HG02981 (cell line): ENCODE measurements around the gene ZBP1.

Experiments
- ATAC-seq: cut with Tn5 transposase; IDR thresholded peaks from one replicate; pipeline ENCODE4 v1.9.1; 2021; ENCODE audit warnings: mild to moderate bottlenecking, moderate library complexity; ENCODE audit not compliant: unreplicated experiment

Gene ZBP1

DNA sequence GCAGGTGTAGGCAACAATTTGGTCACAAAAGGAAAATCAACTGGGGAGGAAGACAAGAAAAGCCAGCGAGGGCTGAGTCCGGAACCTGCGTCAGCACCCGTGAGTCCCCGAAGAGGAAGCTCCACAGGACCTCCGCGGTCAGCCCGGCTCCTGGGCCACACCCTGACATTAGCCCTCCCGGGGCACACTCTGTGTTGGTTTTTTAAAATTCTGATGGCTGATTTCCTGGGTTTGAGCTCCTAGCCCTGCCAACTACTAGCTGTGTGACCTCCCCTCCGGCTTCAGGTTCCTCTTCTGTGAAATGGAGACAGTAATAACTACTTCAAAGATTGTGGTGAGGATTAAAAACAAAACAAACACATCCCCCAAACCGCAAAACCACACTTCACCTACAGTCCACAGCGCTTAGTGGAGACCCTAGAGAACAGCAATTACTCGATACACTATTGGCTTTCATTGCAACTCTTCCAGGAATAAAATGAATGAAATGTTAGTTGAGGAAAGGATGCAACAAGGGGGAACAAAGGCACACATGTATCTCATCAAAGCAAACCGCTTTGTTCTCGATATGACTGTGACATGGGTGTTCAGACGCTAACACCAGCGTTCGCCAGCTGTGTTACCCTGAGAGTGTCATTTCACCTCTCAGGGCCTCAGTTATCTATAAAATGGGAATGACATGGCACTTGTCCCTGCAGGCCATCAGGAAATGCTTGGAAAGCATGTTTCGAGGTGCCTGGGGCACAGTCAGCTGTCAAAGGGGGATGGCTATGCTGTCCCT is 985 bp downstream of the ZBP1 start:
- peak; percentile 50 for ATAC-seq

DNA sequence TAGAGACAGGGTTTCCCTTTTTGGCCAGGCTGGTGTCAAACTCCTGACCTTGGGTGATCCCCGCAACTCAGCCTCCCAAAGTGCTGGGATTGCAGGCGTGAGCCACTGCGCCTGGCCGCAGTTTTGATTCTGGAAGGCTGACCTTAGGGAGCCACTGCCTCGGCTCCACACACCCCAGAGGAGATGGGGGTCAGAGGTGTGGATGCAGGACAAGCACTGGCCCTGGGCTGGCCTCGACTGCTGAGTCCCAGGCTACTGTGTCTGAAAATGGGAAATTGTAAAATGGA is 1.5 kb downstream of the ZBP1 start:
- ATAC-seq = no peak

DNA sequence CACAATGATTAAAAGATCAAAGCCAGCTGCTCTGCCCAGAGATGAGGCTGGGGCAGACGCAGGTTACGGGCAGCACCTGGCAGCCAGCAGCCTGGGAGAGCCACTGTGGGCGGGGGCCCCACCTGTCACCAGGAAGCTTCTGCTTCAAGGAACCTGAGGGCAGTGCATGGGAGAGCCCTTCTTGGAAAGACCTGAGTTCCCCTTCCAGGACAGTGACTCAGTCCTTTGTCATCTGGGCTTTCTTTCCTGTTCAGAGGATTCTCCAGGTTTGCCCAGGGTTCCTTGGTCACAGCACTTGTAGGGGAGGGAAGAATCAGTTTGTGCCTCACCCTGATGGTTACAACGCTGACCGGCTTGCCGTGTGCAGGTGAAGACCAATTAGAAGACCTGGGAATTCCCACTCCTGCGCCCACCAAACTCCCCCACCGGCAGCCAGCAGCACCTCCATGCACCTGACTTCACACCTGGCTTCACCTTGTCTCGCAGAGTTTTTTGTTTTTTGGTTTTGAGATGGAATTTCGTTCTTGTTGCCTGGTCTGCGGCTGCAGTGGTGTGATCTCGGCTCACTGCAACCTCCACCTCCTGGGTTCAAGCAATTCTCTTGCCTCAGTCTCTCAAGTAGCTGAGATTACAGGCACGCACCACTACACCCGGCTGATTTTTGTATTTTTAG is 2.0 kb downstream of the ZBP1 start:
- no peak for ATAC-seq

DNA sequence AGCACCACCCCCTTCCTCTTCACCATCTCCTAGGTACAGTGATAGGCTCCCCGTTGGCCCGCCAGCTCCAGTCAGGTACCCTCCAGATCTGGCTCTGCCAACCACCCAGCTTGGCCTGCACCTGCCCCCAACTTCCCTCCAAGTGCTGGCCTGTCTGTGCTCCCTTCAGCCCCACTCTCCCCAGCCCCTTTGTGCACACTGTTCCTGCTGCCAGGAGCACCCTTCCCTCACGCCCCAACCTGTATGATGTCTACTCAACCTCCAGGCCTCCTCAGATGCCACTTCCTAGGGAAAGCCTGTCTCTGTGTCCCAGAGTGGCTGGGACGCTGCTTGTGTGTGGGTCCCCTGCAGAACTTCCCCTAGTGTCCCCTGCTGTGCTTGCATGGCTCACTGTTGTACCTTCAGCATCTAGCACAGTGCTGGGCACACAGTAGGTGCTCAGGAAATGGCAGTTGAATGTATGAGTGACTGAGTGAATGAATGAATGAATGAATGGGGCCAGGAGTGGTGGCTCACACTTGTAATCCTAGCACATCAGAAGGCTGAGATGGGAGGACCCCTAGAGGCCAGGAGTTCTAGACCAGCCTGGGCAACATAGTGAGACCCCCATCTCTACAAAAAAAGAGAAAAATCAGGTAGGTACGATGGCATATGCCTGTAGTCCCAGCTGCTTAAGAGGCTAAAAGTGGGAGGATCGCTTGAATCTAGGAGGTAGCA is 3.0 kb downstream of the ZBP1 start:
- ATAC-seq = no peak

DNA sequence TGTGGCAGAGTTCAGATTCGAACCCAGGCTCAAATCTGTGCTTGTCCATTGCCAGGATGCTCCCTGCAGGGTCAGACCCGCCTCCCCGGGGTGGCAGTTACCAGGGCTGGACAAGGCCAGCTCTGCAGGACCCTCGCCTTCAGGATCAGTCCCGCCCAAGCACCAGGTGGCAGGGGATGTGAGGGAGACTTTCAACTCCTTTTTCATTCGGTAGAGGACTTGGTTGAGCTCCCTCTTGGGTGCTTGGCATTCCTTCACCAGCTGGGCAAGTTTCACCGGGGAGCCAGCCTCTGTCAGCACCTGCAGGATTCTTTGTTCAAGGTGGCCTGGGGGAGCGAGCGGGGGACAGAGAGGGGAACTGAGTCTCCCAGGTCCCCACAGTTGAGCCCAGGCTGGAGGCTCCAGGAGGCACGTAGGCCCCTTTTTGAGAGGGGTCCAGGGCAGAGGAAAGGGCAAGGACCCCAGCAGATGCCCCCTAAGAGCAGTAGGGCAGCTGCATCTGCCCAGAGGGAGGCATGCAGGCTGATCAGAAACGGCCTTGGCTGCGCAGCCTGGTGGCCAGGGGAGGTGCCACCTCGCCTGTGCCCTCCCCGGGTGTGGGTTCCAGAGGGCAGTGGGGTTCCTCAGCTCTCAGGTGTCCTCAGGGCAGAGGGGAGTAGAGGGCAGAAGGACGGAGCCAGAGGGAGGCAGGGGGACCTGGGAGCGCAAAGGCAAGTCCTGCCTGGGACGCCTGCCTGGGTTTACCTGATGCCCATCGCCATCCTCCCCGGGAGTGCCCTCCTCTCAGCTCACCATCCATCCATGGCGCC is 3.9 kb downstream of the ZBP1 start:
- no peak for ATAC-seq

DNA sequence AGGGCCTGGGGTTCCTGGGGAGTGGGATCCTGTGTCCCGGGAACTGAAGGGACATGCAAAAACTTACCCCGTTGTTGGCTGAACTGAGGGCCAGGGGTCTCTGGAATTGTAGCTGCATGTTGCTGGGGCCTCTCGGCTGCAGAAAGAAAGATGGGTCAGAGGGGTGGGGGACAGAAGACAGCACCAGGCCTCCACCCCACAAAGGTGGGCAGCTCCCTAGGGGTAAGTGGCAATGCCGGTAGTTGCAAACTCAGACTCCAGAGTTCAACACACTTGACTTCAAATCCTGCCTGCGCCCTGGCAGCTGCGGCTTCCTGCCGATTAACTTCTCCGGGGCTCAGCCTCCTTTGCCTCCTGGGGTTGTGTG is 4.8 kb downstream of the ZBP1 start:
- ATAC-seq = no peak

DNA sequence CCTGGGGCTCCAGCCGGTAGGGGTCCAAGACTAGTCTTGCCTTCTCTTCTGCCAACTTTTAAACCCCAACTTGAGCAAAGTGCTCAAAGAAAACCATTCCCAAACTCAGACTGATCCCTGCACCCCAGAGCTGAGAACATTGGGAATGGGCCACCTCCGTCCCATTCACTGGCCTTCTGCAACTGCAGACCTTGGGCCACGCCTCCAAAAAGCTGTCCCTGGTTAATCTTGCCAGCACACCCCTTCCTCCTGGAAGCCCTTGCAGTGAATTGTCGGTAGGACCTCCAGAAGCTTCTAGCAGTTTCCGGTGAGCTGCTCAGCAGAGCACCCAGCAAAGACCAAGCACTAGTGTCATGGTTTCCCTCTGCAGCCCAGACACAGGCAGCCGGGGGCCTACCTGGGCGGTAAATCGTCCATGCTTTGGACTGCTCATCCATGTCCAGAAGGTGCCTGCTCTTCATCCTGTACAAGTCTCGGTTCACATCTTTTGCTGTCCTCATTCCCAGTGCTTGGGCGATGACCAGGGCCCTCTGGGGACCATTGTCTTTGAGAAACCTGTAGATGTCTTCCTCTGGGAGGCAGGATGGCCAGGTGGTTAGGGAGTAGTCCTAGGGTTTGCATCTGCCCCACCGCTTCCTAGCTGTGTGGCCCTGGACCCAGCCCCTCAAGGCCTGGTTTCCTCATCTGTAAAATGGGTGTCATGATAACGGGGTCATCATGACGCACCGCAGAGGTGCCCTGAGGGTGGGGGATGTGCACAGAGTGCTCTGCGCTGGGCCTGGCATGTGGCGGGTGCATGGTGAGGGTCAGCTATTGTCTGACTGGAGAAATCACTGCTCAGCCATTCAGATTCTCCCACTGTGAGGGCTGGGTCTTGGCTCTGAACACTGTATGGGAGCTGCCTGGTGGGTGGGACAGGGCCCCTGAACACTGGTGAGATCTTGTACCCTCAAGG is 5.5 kb downstream of the ZBP1 start:
- no peak for ATAC-seq

DNA sequence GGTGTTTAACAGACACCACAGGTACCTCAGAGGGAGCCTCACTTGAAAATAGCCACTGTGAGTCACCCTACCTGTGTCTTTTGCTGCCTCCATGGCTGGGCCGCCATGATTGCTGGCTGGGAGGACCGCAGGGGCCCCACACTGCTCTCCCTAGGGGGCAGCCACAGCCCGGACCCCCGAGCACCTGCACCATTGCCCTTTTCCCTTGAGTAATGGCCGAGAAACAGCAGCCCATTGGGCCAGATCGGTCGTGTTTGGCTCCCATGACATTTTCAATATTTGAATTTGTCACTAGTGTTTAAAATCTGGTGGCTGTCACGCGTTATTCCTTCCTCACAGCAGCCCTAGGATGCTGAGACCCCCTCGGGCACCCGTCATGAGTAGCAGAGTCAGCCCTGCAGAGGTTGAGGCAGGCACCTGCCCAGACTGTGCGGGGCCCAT is 6.7 kb downstream of the ZBP1 start:
- no peak for ATAC-seq

DNA sequence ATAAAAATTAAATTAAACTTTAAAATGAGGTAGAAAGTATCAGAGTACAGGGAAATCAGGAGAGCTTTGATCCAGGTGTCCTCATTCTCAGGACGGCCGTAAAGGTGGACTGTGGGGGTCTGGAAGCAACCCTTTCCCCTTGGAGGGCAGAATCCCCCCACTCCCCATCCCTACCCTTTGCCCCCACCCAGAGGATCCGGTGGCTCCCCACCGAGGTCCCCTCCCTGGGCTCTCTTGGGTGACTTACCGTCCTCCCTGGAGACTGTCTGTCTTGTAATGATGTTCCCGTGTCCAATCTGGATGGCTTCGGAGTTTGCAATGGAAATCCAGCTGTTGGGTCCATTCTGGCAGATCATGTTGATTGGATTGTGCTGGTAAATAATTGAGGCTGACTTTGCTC is 7.3 kb downstream of the ZBP1 start:
- no peak for ATAC-seq

DNA sequence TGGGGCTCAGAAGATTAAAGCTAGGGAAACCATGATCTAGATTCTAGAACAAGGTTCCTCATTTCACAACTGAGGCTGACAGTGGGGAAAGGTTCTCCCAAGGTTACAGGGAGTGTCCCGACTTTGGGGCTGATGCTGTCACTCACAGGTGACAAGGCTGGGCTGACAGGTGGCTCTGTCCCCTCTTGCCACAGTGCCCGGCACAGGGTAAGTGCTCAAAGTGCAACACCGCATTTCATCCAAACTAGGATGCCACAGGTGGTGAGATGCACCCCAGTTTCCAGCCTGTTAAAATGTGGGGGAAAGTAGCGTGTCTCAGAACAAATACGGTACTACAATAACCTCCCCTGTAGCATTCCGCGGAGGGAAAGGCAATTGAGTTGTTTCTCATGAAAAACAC is 7.8 kb downstream of the ZBP1 start:
- ATAC-seq = no peak

DNA sequence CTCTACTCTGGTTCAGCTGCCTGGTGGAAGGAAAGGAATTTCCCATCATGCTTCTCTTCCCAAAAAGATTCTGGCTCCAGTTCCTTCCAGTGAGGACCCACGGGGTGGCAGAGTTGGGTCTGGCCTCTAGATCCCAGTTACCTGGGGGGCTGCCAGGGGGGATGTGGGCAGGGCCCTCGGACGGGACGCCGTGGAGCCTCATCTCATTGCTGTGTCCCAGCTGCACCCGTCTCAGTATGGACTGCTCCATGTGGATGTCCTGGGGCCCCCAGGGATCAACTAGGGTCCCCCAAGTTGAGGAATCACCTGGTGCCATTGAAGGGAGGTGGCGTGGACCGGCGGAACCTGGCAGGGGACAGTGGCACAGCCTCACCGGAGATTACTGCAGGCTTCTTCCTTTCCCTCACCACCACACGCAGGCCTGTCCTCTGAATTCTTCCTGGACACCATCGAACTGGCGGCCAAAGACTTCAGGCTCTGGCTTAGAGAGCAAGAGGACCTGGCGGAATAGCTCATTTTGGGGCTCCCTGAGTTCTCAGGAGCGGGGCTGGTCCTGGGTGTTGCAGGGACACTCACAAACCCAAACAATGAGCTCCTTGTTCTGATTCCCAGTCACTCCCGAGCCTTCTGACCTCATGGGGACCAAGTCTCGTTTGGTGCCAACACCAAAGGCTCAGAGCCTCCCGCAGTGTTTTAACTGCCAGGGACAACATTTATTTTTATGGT is 8.5 kb downstream of the ZBP1 start:
- no peak for ATAC-seq

DNA sequence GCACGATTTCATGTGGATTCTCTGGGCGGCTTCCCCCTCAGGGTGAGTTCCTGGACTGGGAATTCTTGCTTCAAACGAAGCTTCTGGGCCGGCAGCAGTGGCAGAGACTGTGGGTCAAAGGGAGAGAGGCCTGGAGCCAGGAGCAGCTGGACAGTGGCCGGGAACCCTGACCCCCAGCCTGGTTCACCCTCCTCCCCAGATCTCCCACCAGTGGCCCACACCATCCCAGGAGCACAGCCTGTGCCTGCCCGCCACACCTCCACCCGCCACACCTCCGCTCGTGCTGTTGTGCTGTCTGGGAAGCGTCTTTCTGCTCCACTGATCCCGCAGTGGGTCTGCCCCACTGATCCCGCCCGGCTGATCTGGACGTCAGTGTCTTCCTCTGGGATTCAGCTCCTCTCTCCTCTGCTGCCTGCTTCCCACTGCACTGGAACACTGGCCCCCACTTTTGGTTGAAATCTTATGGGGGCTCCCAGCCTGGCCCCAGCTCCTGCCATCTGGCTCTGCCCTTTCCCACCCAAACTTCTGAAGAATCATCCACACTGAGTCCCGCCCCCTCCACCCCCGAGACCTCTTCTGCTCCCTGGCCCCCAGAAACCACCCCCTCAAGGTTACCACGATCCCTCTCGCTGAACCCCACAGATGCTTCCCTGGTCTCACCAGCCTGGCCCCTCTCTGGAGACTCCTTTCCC is 9.8 kb downstream of the ZBP1 start:
- ATAC-seq = no peak

DNA sequence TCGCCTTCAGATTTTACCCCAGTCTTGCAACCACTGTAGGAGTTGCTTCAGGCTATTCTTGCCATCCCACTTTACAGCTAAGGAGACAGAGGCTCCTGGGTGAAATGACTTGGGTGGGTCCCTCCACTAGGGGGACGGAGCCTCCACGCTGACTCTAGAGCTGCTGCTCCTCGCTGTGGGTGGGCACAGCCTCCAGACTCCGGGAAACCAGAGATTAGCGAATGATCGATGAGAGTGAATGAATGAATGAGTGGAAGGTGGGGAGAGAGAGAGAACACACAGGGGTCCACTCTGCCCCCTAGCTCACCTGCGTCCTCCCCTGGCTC is 10.4 kb downstream of the ZBP1 start:
- ATAC-seq = no peak

DNA sequence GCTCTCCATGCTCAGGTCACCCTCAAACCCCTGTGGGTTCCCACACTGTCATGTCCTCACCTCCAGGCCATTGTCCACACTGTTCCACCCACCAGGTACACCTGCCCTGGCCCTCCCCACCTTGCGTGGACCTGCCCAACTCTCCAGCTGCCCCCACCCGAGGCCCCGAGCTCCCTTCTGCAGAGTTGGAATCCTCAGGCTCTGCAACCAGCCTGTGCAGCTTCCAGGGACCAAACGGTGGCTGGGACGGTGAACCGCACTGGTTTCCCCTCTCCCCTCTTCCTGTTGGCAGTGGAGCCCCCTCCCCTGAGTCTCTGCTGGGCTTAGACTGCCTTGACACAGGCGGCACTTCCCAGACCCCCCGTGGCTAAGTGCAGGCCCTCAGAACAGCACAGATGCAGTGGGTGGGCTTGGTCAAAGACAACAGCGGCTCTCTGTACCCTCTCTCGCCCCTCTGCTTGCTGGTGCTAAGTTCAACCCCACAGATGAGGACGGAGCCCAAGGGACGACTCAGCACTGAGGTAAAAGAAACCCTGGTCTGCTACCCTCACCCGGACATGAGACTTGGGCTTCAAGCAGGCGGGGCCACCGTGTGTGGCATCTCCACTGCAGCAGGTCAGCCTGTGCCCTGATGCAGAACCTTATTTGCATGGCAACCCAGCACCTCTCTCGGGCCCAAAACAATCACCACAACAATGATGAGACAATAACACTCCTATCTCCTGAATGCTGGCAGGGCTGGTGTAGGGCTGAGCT is 11.0 kb downstream of the ZBP1 start:
- ATAC-seq = no peak

DNA sequence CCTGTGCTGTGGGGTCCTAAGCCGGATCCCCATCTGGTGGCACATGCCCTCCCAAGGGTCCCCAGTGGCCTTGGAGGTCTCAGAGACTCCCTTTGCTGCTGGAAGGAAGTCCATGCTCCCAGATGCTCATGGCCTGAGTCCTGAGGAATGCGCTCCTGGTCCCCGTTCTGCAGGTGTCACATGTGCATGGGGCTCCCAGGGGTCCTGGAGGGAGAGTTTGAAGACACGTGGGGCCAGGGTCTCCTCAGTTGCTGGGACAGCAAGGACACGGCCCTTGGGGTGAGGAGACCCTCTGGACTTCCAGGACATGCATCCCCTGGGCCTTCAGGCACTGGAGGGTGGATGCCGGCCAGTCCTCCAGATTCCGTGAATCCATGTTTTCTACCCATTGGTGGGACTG is 11.7 kb downstream of the ZBP1 start:
- no peak for ATAC-seq

DNA sequence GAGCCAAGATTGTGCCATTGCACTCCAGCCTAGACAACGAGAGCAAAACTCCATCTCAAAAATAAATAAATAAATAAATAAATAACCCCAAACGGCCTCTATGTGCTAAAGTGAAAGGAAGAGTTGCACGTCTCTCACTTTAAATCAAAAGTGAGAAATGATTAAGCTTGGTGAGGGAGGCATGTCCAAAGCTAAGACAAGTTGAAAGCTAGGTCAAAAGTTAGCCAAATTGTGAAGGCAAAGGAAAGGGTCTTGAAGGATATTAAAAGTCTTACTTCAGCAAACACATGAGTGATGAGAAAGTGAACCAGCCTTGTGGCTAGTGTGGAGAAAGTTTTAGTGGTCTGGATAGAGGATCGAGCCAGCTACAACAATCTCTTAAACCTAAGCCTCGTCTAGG is 14.3 kb downstream of the ZBP1 start:
- ATAC-seq = no peak

DNA sequence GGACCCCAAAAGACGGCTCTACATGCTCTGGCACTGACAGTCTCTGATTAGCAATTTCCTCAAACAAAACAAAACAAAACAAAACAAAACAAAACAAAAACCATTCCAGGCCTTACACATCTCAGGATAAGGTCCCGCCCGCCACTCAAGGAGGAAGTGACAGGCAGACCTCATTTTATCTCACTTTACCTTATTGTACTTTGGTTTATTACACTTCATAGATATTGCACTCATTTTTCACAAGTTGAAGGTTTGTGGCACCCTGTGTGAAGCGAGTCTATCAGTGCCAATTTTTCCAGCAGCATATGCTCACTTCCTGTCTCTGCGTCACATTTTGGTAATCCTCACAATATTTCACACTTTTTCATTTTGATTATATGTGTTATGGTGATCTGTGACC is 15.2 kb downstream of the ZBP1 start:
- no peak for ATAC-seq

DNA sequence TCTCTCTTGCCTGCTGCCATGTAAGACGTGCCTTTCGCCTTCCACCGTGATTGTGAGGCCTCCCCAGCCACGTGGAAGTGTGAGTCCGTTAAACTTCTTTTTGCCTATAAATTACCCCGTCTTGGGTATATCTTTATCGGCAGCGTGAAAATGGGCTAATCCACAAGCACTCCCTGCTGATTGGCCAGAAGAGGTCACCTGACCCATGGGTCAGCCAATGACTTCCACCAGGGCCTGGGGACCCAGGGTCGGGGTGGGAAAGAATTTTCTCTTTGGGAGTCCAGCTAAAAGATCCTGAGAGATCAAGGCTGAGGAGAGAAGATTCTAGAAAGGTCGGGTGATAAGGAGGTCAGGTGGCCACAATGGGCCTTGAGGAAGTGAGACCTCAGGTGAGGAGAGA is 17.1 kb downstream of the ZBP1 start:
- no peak for ATAC-seq

DNA sequence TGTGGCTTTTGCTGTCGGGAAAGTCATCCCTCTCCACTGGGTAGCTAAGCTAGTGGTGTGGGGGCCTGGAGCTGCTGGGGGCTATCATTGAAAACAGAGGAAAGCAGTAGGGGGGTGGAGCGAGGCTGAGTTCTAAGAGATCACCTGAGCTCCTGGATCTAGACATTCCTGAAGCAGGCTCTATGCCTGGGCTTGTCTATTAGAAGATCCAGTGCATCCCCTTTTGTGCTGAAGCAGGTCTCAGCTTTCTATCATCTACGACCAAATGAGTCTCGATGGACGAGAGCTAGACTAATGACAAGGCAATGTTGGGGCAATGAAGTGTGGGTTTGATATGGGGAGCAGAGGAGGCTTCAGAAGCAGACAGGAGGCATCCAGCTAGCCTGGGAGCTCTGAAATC is 18.5 kb downstream of the ZBP1 start:
- no peak for ATAC-seq
